Ascending aorta (tissue), 2 donors: Measurements from ENCODE around the gene NCK2. TPM values are rescaled to one million over a fixed set of nuclear protein-coding genes. Genes with fewer than 3 reads are reported as not detected.

Source experiments
- DNase-seq, 2 donors: peaks; one replicate each; pipeline ENCODE4 v3.0.0-alpha.2; 2019; ENCODE audit warnings: low spot score in 2 of 2
- H3K27ac ChIP-seq, 2 donors: fragments of 200-600 bp; sonication (generic); one replicate each; pipeline ENCODE4 v1.5.1; 2016 to 2017; ENCODE audit warnings: mild to moderate bottlenecking in 1 of 2
- H3K27me3 ChIP-seq: fragments of 200-600 bp; sonication (generic); one replicate; pipeline ENCODE4 v1.5.1; 2017
- H3K36me3 ChIP-seq, 2 donors: fragments of 200-600 bp; sonication (generic); one replicate each; pipeline ENCODE4 v1.5.1; 2016
- H3K4me1 ChIP-seq, 2 donors: fragments of 200-600 bp; sonication (generic); one replicate each; pipeline ENCODE4 v1.5.1; 2016 to 2017; ENCODE audit warnings: mild to moderate bottlenecking in 1 of 2
- H3K4me3 ChIP-seq, 2 donors: fragments of 200-600 bp; sonication (generic); one replicate each; pipeline ENCODE4 v1.5.1; 2016 to 2017; ENCODE audit warnings: mild to moderate bottlenecking in 1 of 2
- H3K9me3 ChIP-seq, 2 donors: fragments of 200-600 bp; sonication (generic); one replicate each; pipeline ENCODE4 v1.5.1; 2016
- CTCF ChIP-seq, 3 experiments: fragments of 200-600 bp in 2 of 3; fragments of 450-650 bp in 1 of 3; sonication (generic) in 2 of 3; IDR thresholded peaks; one replicate each; pipeline ENCODE4 v1.5.1; 2016 to 2019; ENCODE audit warnings: antibody characterized with exemption in 3 of 3, mild to moderate bottlenecking in 1 of 3, moderate library complexity in 1 of 3
- intact Hi-C: fragments of 100-400 bp; cut with DNase I; formaldehyde crosslinking; loops from one replicate; pipeline ENCODE4 v1.15.1; 2023
- total RNA-seq: library from RNA; depleted of rRNA; stranded (reverse); fragments of >200 nt; gene quantifications from one replicate; pipeline ENCODE4 v1.1.0, GENCODE V29; 2016

NCK2 gene
- total RNA-seq, 1 donor from 2014 or later, result 57.6 TPM

GRCh38 chr2:105786231-105787230 is 41.8 kb downstream of the NCK2 start:
- TF ChIP-seq CTCF (IDR thresholded peaks at IDR 0.05), result no peak
- intact Hi-C loops, result no loop called here
- Histone ChIP-seq H3K27me3 (no peaks in the 10 kb centered on the region), H3K27ac (peak overlapping the region; percentile 68 to 81), H3K4me3 (no peak overlapping the region), H3K36me3 (no peaks in the 10 kb centered on the region), H3K4me1 (peaks cover 20 to 32% of the 10 kb centered on the region in 2 donors), H3K9me3 (no peaks in the 10 kb centered on the region)
- DNase-seq, result no peak

GRCh38 chr2:105787376-105788318 is 42.9 kb downstream of the NCK2 start:
- intact Hi-C loops, result no loop called here
- no peaks in the 10 kb centered on the region for H3K27me3 ChIP-seq
- H3K4me1 ChIP-seq, result peaks cover 19 to 32% of the 10 kb centered on the region in 2 donors
- no peaks in the 10 kb centered on the region for H3K9me3 ChIP-seq
- peak overlapping the region; percentile 68 to 81 for H3K27ac ChIP-seq
- peak in 1 of 2 donors; percentile 35 for DNase-seq
- H3K36me3 ChIP-seq, result no peaks in the 10 kb centered on the region
- peak in 1 of 3 experiments; percentile 35 for TF ChIP-seq CTCF (IDR thresholded peaks at IDR 0.05)
- no peak overlapping the region for H3K4me3 ChIP-seq

GRCh38 chr2:105788670-105789290 is 44.1 kb downstream of the NCK2 start:
- H3K4me3 ChIP-seq, result no peak overlapping the region
- no peaks in the 10 kb centered on the region for H3K27me3 ChIP-seq
- intact Hi-C loops, result no loop called here
- no peak for DNase-seq
- no peaks in the 10 kb centered on the region for H3K36me3 ChIP-seq
- H3K4me1 ChIP-seq, result peaks cover 19 to 32% of the 10 kb centered on the region in 2 donors
- no peaks in the 10 kb centered on the region for H3K9me3 ChIP-seq
- no peak for TF ChIP-seq CTCF (IDR thresholded peaks at IDR 0.05)
- H3K27ac ChIP-seq, result peak overlapping the region; percentile 68 to 81

DNA sequence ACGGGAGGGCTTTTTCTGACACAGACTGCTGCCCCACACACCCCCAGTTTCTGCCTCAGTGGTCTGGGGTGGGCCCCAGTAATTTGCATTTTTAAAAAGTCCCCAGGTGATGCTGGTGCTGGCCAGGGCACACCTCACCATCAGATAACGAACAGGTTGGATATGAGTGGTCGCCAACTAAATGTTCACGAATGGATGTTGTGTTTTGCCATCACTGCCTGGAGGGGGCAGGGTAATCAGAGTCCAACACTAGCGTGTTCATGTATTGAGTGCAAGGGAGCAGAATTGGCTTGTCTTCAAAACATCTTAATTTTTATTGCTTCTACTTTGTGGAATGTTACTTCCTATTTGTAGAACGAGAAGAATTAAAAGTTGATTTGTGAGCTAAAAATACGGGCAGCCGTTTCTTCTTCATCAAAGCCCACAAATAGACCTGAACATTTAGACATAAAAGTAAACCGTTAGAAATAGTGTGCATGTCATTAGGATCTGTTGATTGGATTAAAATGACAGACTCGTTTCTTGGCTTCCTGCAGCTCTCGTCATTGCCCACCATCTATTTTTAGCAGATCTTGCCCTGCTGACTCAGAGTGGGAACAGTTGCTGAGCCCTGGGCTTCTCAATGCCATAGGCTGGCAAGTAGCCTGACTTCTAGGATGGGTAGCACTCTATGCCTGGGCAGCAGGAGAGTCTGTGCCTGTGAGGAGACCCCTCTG is 45.2 kb downstream of the NCK2 start:
- intact Hi-C loops, result loop anchor here (5.0 kb wide), 2 partner anchors 97 to 393 kb away; partner anchors contain the start of gene FHL2
- Histone ChIP-seq H3K4me3 (peak overlapping the region in 1 of 2 donors; percentile 35), H3K27me3 (no peaks in the 10 kb centered on the region), H3K36me3 (no peaks in the 10 kb centered on the region), H3K27ac (peak overlapping the region; percentile 68 to 81), H3K9me3 (no peaks in the 10 kb centered on the region), H3K4me1 (peaks cover 19 to 34% of the 10 kb centered on the region in 2 donors)
- peak in 1 of 3 experiments; percentile 9 for TF ChIP-seq CTCF (IDR thresholded peaks at IDR 0.05)
- DNase-seq, result peak; percentile 47 to 89
